Measurements from ENCODE around the gene ZNF91.

- no peak for TF ChIP-seq REST (IDR thresholded peaks at IDR 0.05; ENCODE audit: insufficient replicate concordance, low read depth)
- TF ChIP-seq POLR2AphosphoS5 (IDR thresholded peaks at IDR 0.05; ENCODE audit: low read depth), result no peak
- no peak for TF ChIP-seq CTCF (IDR thresholded peaks at IDR 0.05; ENCODE audit: insufficient read depth, low read length)
- no peak for TF ChIP-seq SPI1 (IDR thresholded peaks at IDR 0.05; ENCODE audit: borderline replicate concordance, low read depth)
These were observed 16.3 kb downstream of the ZNF91 start for GRCh38 chr19:23378948-23379347.
